DND-41 (cell line): ENCODE data around the gene OSR1.

ENCODE experiments used
- CTCF ChIP-seq: IDR thresholded peaks from 2 replicates; pipeline ENCODE4 v1.5.1; 2012; ENCODE audit warnings: borderline replicate concordance, low read length, moderate library complexity, mild to moderate bottlenecking; ENCODE audit not compliant: poor library complexity, severe bottlenecking; ENCODE audit errors: extremely low read depth
- EZH2 ChIP-seq: IDR thresholded peaks from 3 replicates; pipeline ENCODE4 v1.6.1; 2012; ENCODE audit warnings: borderline replicate concordance, low read depth, mild to moderate bottlenecking, moderate library complexity, low read length, inconsistent platforms; ENCODE audit not compliant: severe bottlenecking

GRCh38 chr2:19352946-19353720, 5.3 kb downstream of the OSR1 start:
- TF ChIP-seq CTCF: no peak
- no peak for TF ChIP-seq EZH2
